CD1c-positive myeloid dendritic cell (primary cell): ENCODE data around the gene RAP2A.

ENCODE experiments used
- DNase-seq: peaks from one replicate; pipeline ENCODE4 v3.0.0-alpha.2; 2016; ENCODE audit errors: extremely low spot score

The RAP2A gene

DNA sequence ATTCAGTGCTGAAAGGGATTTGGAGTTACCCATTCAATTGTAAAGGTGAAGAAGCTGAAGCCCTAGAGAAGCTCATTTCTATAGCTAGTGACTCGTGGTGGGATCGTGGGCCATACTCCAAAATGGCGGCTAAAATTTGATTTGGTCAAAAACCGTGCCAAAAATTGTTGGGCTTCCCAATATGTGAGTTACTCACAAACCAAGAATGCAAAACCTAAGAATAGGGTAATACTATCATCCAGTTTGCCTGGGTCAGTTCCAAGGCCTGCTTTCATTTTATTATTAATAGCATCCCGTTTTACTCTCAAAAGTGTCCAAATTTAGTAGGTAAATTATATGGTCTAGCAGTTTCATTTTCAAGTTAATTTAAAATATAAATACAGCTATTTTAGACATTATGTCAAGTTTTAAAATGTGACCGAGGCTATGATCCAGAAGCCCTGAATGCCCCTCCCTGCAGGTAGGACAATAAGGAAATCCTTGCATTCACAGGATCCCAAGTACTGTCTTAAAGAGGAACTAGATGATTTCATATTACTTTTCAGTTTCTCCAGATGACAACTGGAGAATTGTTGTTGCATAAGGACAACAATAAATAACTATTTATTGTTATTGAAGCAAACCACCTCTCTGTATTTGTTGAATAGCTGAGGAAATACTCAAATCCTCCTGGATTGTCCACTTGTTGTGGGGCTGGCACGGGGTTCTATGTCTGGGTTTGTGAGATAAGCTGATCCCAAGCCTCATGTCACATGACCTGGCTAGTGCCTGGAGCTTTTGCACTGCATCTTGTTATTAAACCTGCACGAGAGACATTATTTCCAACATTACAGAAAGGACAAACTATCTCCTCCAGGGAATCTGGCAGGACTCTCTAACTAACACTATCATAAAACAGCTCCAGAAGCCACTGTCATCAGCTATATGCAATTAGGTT lies 11.6 kb upstream of the RAP2A start:
- DNase-seq = no peak

DNA sequence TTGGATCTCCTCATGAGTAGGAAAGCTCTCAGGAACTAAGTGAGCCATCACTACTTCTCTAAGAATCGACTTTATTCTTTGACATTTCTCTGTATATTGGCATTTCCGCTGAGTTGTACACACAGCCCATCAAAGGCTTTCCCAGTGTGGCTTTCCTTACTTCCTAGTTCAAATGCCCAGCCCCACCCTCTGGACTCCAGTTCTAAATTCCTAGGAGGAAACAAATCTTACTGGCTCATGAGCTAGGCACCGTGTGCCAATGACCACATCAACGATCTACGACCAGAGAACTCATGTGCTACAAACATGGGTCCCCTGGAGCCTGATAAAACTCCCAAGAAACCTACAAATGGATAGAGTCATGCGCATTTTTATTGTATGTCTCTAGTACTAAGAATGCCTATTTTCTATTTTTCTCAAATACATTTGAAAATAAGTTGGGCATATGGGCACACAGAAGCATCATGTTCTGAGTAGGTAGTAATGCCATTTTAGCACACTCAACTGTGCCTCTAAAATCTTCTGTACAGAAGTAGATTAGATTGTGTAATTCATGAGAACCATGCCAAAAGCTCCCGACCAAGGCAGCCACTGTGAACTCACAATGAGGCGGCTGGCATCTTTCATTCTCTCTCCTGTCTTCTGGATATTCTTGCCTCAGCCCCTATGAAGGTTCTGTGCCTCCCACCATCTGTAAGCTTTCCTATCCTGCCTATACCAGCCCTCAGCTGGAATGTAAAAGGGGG lies 10.5 kb upstream of the RAP2A start:
- DNase-seq = no peak

DNA sequence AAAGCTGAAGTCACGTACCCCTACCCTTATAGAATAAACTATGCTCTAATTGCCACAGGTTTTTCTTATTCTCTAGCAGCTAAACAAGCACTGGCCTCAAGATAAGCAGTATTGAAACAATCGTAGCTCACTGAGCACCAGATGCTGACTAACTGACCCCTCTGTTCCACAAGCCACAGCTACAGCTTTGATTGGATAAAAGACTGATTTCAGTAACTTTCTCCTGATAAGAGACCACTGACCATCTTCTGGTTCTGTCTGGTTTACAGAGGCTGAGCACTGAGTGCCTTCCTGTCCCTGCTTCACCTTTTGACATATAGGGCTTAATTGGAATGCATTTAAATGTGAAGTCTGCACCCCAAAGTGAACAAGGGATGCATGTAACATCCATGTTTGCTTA lies 8.4 kb upstream of the RAP2A start:
- no peak for DNase-seq

DNA sequence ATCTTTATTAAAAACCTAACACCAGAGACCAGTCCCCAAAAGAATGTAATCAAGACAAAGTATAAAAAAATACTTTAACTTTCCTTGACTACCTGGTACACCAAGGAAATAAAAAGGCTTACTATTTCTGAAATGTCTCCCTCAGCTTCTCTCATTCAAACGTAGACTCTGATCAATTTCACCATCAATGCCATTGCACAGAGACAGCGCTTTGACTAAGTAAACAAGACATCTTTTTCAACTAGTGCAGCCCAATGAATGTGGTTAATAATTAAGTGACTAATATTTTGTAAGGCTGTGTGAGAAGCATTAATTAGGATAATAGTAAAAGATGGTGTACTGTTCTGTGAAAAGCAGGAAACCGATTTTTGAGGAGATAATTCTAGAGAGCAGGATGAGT lies 7.3 kb upstream of the RAP2A start:
- DNase-seq = no peak

DNA sequence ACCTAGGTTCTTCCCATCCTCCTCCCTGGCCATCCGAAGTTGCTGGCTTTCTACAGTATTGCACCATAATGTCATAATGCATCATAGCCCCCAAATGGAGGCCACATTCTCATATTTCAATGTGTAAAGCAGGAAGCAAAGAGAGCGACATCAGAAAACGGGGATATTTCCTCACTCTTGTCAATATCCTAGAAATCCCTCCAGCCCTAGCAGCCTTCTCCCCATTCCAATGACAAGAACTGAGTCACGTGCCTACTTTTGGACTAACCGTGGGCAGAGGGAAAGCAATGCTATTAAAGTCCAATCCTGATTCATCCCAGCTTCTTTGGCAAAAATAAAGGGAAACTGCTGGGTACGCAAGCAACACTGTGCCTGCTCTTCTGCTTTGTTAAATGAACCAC lies 4.3 kb upstream of the RAP2A start:
- DNase-seq = no peak

DNA sequence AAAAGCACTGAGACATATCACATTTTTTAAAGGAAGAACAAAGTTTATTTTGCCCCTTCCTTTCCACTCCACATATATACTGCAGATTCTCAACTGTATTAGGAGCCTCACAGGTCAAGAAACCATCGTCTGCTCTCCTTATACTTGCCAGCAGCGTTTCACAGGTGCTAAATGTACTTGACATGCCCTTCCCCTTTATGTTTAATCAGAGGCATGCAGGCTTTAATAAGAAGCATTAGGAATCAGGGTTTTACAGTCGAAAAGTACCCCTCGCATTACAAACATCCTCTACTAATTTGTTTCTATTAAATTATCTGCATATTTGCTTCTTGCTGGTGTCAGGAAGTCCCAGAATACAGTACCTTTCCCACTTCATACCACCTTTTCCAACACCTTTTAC lies 3.7 kb upstream of the RAP2A start:
- no peak for DNase-seq

DNA sequence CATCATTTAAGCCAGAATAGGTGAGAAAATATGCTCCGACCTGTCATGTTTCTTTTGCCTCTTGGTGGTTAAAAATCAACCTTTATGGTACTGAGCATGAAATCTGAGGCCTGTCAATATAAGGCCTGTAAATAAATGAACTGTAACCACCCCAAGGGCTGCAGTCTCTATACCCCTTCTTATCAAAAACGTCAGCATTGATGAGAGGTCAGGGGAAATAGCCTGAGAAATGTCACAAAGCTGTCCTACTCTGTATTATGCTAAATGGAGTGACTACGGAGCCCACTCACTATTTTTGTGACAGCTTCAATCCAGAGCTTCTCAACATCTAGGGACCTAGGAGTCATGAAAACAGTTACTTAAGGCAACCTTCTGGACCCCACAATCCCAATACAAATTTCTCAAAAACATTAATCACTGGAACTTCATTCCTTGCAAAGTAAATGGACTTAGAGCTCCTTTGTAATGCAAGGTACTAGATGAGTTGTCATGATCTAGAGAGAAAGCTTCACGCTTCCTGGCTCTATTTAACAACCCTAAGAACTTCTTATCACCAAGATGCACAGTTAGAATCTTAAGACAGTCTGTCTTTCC lies 2.7 kb upstream of the RAP2A start:
- DNase-seq = no peak

DNA sequence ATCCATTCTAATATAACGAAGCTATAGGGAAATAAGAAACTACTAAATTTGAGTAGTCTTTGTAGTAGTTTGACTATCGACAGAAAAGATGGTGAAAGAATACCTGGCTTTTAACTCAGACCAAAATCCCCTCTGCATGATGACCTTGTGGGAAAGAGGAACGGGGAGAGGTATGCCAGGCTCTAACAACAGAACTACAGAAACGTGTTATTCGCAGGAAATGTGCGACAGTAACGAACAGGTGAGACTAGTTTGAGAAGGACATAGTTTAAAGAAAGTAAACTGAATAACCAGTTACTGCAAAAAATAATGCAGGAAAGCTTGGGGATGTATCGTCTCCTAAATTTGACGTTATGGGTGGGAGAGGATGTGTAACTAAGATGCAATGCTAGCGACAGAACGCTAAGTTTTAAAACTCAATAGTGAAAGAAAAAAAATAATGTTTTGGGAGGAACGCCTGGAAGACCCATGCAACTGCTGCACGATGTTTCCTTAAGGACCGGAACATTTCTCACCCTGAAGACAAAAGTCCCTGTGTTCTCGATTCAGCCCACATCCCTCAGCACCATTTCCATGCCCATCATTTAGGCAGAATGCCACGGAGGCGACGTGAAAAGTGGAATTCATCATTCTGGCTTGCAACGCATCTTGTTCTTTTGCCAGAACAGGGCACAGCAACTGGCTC lies 1.6 kb upstream of the RAP2A start:
- DNase-seq = no peak

DNA sequence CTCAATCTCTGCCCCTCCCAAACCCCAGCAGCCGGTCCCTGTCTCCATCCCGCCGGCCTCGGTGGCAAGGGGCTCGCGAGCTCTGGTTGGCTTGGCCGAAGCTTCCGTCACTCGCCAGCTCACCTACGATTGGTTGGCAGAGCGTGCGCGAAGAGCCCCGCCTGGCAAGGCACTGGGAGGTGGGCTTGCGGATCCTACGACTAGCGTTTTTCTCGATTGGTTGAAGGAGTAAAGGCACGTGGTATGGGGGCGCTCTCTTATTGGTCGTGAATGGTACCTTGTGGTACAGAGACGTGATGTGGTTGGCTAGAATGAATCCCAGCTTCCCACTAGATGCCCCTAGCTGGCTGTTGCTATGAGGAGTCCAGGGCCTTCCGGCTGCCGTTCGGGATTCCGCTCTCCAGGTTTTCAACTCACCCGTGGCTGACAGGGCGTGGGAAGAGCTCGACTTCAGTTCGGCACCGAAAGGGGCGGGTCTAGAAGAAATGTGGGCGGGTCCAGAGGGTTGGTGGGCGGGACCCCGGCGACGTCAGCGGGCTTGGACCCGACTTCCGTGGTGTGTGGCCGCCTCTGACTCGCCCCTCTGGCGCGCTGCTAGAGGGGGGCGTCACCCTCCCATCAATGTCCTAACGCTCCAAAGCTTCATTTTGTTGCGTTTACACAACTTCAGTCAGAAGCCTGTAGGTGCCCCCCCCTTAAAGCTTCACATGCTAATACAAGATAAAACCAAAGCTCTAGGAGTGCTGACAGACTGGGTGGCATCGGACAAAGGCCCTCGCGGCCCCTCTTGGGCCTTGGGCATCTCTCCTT lies 847 bp upstream of the RAP2A start:
- DNase-seq = peak; percentile 99

DNA sequence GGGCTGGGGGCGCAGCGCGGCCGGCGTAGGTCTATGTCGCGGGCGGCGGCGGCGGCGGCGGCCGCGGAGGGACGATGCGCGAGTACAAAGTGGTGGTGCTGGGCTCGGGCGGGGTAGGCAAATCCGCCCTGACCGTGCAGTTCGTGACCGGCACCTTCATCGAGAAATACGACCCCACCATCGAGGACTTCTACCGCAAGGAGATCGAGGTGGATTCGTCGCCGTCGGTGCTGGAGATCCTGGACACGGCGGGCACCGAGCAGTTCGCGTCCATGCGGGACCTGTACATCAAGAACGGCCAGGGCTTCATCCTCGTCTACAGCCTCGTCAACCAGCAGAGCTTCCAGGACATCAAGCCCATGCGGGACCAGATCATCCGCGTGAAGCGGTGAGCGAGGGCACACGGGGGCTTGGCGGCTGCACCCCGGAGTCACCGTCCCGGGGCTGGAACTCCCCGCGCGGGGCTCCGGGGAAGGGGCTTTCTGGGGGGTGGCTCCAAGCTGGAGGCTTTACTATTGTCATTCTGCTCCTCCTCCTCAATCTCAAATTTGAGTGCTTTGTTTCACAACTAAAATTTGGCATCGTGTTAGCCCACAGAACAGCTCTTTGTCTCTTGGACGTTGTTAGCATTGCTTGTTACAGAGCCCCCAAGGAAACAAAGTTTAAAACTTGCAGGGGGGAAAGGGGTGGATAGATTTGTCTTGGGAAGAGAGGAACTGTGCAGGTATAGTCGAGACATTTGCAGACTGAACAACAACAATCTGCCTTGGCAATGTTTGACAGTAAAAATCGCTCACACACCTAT lies 630 bp downstream of the RAP2A start:
- peak; percentile 37 for DNase-seq

DNA sequence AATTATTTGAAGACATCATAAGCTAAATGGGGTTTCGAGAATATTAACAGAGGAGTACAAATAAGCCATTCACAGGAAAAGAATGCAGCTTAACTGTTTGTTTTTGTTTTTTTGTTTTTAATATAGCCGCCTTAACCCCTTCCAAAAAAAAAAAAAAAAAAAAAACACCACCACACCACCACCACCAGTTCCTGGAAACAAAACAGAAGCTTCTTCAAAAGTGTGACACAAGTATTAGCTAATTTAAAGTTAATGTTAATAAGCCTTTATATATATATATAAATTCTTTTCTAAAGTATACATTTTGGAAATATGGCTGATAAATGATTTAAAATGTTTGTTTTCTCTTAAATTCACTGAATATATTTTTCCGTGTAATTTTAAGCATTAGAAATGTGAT lies 1.4 kb downstream of the RAP2A start:
- no peak for DNase-seq

DNA sequence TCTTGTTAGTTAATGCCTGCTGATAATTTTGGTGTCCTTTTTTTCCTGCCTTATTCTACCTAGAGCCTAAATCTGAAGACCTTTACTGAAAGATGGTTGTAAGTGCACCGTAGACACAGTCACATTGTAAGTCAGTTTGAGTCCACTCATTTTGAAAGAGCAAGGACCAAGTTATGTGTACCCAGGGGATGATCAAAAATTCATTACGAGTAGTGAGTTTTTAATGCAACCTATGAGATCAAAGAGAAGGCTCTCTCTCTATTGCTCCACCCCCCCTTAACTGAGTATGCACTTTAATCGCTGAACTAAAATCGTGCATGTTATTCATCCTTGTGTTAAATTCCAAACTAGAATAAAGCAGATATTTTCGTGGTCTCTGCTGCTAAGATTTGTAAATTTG lies 1.8 kb downstream of the RAP2A start:
- no peak for DNase-seq

DNA sequence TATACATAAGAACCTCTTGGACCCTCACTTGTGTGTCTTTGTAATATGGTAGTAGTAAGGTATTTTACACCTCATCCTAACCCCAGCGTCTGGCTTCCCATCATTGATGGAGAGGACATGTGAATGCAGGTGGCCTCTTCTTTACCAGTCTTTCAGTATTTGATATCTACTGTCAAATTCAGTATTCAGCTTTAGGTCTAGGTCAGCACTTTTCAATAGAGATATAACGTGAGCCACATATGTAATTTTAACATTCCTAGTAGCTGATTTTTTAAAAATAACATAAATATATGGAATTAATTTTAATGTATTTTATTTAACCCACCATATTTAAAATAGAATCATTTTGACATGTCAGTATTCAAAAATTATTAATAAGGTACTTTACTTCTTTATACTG lies 2.9 kb downstream of the RAP2A start:
- DNase-seq = no peak

DNA sequence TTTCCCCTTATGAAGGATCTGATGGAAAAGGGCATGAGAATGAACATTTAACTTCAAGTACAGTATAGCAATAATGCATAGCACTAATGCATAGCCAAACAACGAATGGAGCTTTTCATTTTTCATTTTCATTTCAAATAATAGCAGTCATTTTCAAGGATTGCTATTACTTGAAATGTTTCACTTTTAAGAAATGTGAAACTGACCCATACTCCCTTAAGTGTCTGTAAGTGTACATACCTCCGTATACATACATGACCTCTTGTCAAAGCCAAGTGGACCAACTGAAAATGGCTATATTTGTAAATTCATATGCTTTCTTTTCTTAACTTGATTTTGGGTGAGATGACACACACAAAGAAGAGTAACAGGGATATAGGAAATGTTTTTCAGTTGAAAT lies 3.8 kb downstream of the RAP2A start:
- no peak for DNase-seq

DNA sequence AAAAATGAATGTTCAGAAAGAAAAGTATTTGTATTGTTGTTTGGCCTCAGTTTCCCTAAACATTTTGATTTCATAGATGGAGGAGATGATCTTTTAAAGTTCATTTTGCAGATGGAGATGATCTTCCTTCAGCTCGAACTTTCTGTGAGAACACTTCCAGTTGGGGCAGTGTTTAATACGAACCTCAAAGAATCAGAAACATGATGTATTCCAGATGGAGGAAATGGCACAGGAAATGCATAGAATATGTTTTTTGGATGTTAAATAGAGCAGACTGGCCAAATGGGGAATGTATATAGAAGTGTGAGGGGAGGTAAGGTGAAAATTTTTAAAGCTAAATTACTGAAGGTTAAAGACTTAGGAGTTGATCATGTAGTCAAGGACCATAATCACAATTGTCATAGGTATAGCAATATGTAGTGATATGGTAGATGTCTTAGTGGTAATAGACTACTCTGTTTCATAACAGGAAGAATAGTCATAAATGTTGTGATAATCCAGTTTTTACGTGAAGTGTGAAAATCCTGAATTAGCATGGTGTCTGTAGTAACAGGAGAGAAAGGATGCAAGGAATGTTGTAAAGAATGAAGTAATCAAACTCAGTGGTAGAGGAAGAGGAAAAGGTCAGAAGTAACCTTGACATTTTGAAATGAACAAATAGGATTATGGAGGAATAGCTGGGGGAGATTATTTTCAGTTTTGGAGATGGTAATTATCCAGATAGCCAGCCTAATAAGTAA lies 5.1 kb downstream of the RAP2A start:
- no peak for DNase-seq

DNA sequence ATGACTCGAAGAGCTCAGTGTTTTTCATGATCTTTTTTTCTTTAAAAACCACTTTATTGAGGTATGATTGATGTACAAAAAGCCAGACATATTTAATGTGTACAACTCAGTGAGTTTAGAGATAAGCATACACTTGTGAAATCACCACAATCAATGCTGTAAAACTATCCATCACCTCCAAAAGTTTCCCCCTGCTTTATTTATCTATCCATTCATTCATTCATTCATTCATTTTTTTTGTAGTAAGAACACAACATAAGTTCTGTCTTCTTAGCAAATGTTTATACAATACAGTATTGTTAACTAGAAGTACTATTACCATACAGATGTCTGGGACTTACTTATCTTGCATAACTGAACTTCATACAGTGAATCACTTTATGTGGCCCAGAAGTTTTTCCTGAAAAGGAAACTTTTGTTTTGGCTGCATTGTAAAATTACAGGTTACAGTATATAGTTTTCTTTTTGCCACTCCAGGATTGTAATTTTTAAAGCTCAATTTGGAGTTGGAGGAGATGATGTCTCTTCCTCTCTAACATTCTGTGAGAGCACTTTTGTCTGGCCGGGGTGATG lies 6.7 kb downstream of the RAP2A start:
- DNase-seq = no peak

DNA sequence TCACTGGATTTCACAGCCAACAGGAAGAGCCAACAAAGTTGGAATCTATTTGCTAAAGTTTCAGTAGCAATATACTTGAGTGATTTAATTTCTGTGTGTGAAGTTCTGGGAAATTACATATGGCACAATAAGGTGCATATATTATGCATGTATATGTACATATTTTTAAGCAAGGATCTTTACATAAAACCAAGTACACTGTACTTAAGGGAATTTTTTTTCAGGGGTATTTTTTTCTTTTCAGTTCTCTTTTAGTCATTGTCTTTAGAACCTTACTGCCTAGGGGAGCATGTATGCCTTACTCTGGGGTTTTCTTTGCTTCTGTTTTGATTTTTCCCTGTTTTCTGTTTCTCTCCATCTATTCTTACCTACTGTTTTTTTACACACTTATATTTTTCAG lies 7.4 kb downstream of the RAP2A start:
- no peak for DNase-seq

DNA sequence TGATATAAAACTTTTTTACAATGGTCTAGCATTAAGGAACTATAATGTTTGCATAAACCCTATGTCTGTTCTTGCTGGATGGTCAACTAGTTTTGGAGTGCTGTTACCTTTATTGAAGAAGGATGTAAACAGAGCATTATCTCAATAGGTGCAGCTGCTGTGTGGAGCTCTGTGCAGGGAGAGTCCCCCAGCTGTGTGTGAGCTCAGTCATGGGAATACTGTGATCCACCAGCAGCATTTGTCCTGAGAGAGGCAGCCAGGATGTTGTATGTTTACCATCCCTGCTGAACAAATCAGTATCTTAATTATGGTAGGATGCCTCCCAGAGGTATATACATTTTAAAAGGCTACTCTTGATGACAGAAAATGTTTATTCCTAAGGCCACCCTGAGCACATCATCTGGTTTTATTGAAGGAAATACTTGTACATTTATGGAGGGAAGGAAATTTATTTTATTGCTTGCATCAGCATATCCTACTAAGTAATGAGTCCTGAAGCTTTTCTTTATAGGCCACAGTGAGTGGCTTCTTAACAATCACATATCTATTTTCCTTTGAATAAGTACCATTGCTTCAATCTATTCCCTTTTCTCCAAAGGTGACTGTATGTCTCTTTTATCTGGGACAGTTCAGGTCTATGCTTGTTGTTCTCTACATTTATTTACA lies 11.7 kb downstream of the RAP2A start:
- no peak for DNase-seq

DNA sequence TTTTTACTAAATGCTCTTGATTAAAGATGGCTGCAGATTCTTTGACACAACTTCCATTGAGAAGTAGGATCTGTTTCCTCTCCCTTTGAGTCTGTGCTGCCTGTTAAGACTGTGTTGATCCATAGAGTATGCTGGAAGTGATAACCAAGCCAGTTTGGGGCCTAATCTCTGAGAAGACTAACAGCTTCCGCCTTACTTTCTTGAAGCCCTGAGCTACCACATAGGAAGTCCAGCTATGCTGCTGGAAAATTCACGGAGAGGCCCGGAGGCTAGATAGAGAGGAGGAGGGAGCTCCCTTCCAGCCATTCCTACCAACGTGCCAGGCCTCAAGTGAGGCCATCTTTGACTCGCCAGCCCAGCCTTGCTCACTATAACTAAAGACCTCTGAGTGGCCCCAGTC lies 12.5 kb downstream of the RAP2A start:
- DNase-seq = no peak
